IgD-negative memory B cell (primary cell): ENCODE measurements around the gene USP48. TPM values are rescaled to one million over a fixed set of nuclear protein-coding genes. Genes with fewer than 3 reads are reported as not detected.

Source experiments
- polyA plus RNA-seq: library from polyadenylated mRNA; unstranded; fragments of 300-500 nt; fragmentation: Illumina TruSeq; gene quantifications from one replicate; pipeline ENCODE4 v1.2.3, GENCODE V29; 2021

Gene USP48
- polyA plus RNA-seq, 1 donor from 2014 or later, result 58.4 TPM

Other genes with a start within 250 kb of the USP48 start
- gene RAP1GAP, start 113.8 kb downstream of the USP48 start, polyA plus RNA-seq, result not detected
- 0.69 TPM for gene LDLRAD2, start 29.1 kb upstream of the USP48 start, polyA plus RNA-seq
- gene HSPG2, start 154.2 kb upstream of the USP48 start, polyA plus RNA-seq, result 0.90 TPM
- gene CELA3B, start 193.9 kb upstream of the USP48 start, polyA plus RNA-seq, result not detected
- not detected for gene CELA3A, start 218.5 kb upstream of the USP48 start, polyA plus RNA-seq